ENCODE results near the gene PAX8.

PAX8 gene

GRCh38 chr2:113181258-113182051 is 97.3 kb downstream of the PAX8 start:
- no peak for DNase-seq

- no peak for DNase-seq
Observed at GRCh38 chr2:113180131-113180946, 98.4 kb downstream of the PAX8 start.

- DNase-seq = no peak
Observed at GRCh38 chr2:113179446-113180045, 99.2 kb downstream of the PAX8 start.

GRCh38 chr2:113178891-113179290 is 99.8 kb downstream of the PAX8 start:
- DNase-seq = no peak

GRCh38 chr2:113178069-113178746 is 100.5 kb downstream of the PAX8 start:
- no peak for DNase-seq

GRCh38 chr2:113176696-113177355 is 101.9 kb downstream of the PAX8 start:
- no peak for DNase-seq

- DNase-seq = no peak
Observed at GRCh38 chr2:113175736-113176695, 102.7 kb downstream of the PAX8 start.

- no peak for DNase-seq
Observed at GRCh38 chr2:113175042-113175628, 103.6 kb downstream of the PAX8 start.

GRCh38 chr2:113174376-113174750 is 104.4 kb downstream of the PAX8 start:
- no peak for DNase-seq

GRCh38 chr2:113173542-113174375 is 105.0 kb downstream of the PAX8 start, which contains the start of gene PSD4:
PSD4 (plus strand) TSS chr2:113173971; CDS start chr2:113182457, 8,486 bp downstream.
- no peak for DNase-seq

GRCh38 chr2:113172721-113173541 is 105.8 kb downstream of the PAX8 start:
- no peak for DNase-seq

- DNase-seq = no peak
Observed at GRCh38 chr2:113171334-113172075, 107.2 kb downstream of the PAX8 start.

GRCh38 chr2:113169586-113169985 is 109.1 kb downstream of the PAX8 start:
- no peak for DNase-seq

- DNase-seq = no peak
Observed at GRCh38 chr2:113169002-113169530, 109.7 kb downstream of the PAX8 start.

GRCh38 chr2:113167962-113168340 is 110.8 kb downstream of the PAX8 start:
- no peak for DNase-seq

GRCh38 chr2:113167115-113167932 is 111.4 kb downstream of the PAX8 start:
- no peak for DNase-seq

GRCh38 chr2:113166187-113166645 is 112.5 kb downstream of the PAX8 start:
- no peak for DNase-seq

All from kidney glomerular epithelial cell (primary cell).